GM21360 (cell line): Measurements from ENCODE around the gene CSAD.
"Not testable (repeated sequence)": the region's sequence is repeated elsewhere in the genome, so short reads cannot be mapped to it uniquely, and the experiment has no call there.

ENCODE experiments used
- ATAC-seq: cut with Tn5 transposase; IDR thresholded peaks from one replicate; pipeline ENCODE4 v1.9.1; 2021; ENCODE audit warnings: mild to moderate bottlenecking, moderate library complexity; ENCODE audit not compliant: unreplicated experiment

Gene CSAD

DNA sequence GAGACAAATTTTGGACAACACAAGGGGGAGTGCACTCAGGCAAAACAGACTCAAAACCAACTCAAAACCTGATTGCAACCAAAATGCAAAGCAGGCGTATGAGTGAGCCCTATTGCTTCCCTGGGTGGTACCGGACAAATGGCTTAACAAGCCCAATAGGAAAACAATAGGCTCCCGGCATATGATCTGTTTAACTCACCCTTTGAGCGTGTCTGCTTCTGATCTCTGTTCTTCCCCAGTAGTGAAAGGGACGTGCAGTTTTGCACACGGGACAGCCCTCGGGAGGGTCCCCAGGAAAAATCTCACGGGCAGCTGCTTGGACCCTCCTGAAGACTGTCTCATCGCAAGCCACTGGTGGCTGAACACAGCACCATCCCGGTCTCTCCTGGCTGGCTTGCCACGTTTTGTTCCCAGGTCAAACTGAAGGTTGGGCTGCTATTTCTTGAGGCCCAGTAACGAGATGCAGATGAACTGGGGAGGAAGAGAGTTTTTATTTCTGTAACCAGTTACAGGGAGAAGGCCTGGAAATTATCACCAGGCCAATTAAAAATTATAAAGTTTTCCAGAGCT lies 67.5 kb downstream of the CSAD start:
- ATAC-seq: no peak

DNA sequence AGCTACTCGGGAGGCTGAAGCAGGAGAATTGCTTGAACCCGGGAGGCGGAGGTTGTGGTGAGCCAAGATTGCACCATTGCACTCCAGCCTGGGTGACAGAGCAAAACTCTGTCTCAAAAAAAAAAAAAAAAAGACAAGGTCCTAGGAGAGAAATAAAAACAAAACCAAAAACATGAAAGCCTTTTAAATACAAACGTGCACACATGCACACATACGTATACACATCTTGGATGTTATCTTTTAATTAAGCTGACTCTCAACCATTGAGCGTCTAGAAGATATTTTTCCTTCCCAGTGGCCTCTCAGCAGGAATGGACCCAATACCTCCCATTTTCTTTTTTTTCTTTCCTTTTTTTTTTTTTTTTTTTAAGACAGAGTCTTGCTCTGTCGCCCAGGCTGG lies 68.3 kb downstream of the CSAD start:
- ATAC-seq: not testable (repeated sequence)
